ENCODE data around the gene TNS2. TPM values are rescaled to one million over a fixed set of nuclear protein-coding genes. Genes with fewer than 3 reads are reported as not detected.

TNS2 gene
- total and polyA plus RNA-seq, 10 of the 15 experiments (the other 5 are each of a cell fraction or from before 2014, with no cell fraction given), result 0.03 to 0.72 (median 0.16) TPM; not detected in 4

- TF ChIP-seq, protein P1, sequence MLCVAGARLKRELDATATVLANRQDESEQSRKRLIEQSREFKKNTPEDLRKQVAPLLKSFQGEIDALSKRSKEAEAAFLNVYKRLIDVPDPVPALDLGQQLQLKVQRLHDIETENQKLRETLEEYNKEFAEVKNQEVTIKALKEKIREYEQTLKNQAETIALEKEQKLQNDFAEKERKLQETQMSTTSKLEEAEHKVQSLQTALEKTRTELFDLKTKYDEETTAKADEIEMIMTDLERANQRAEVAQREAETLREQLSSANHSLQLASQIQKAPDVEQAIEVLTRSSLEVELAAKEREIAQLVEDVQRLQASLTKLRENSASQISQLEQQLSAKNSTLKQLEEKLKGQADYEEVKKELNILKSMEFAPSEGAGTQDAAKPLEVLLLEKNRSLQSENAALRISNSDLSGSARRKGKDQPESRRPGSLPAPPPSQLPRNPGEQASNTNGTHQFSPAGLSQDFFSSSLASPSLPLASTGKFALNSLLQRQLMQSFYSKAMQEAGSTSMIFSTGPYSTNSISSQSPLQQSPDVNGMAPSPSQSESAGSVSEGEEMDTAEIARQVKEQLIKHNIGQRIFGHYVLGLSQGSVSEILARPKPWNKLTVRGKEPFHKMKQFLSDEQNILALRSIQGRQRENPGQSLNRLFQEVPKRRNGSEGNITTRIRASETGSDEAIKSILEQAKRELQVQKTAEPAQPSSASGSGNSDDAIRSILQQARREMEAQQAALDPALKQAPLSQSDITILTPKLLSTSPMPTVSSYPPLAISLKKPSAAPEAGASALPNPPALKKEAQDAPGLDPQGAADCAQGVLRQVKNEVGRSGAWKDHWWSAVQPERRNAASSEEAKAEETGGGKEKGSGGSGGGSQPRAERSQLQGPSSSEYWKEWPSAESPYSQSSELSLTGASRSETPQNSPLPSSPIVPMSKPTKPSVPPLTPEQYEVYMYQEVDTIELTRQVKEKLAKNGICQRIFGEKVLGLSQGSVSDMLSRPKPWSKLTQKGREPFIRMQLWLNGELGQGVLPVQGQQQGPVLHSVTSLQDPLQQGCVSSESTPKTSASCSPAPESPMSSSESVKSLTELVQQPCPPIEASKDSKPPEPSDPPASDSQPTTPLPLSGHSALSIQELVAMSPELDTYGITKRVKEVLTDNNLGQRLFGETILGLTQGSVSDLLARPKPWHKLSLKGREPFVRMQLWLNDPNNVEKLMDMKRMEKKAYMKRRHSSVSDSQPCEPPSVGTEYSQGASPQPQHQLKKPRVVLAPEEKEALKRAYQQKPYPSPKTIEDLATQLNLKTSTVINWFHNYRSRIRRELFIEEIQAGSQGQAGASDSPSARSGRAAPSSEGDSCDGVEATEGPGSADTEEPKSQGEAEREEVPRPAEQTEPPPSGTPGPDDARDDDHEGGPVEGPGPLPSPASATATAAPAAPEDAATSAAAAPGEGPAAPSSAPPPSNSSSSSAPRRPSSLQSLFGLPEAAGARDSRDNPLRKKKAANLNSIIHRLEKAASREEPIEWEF (IDR thresholded peaks at IDR 0.05; ENCODE audit: insufficient replicate concordance, low read depth, low read length), result no peak
- TF ChIP-seq TBL1XR1 (IDR thresholded peaks at IDR 0.05; ENCODE audit: low read depth, low read length), result no peak
- no peak for TF ChIP-seq ZNF24 (IDR thresholded peaks at IDR 0.05)
- no peak for TF ChIP-seq EP300 (IDR thresholded peaks at IDR 0.05; ENCODE audit: borderline replicate concordance in 1 of 2, control insufficient read depth in 1 of 2, low read depth in 2 of 2, low read length in 2 of 2)
- TF ChIP-seq TCF12 (IDR thresholded peaks at IDR 0.05; ENCODE audit: low read depth, low read length), result 0 out of 2 replicates have a peak, but pooled peaks have one; percentile 23
- TF ChIP-seq HDGF (IDR thresholded peaks at IDR 0.05), result peak; percentile 46; the same call in 1 of the 2 replicates
- TF ChIP-seq POLR2AphosphoS2 (IDR thresholded peaks at IDR 0.05; ENCODE audit: low read depth, low read length), result no peak
- no peak for TF ChIP-seq ZBED1 (IDR thresholded peaks at IDR 0.05; ENCODE audit: borderline replicate concordance)
- TF ChIP-seq, protein P2, sequence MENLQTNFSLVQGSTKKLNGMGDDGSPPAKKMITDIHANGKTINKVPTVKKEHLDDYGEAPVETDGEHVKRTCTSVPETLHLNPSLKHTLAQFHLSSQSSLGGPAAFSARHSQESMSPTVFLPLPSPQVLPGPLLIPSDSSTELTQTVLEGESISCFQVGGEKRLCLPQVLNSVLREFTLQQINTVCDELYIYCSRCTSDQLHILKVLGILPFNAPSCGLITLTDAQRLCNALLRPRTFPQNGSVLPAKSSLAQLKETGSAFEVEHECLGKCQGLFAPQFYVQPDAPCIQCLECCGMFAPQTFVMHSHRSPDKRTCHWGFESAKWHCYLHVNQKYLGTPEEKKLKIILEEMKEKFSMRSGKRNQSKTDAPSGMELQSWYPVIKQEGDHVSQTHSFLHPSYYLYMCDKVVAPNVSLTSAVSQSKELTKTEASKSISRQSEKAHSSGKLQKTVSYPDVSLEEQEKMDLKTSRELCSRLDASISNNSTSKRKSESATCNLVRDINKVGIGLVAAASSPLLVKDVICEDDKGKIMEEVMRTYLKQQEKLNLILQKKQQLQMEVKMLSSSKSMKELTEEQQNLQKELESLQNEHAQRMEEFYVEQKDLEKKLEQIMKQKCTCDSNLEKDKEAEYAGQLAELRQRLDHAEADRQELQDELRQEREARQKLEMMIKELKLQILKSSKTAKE (IDR thresholded peaks at IDR 0.05; ENCODE audit: low read depth, poor library complexity, severe bottlenecking), result no peak
- TF ChIP-seq, protein P3, sequence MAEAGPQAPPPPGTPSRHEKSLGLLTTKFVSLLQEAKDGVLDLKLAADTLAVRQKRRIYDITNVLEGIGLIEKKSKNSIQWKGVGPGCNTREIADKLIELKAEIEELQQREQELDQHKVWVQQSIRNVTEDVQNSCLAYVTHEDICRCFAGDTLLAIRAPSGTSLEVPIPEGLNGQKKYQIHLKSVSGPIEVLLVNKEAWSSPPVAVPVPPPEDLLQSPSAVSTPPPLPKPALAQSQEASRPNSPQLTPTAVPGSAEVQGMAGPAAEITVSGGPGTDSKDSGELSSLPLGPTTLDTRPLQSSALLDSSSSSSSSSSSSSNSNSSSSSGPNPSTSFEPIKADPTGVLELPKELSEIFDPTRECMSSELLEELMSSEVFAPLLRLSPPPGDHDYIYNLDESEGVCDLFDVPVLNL (IDR thresholded peaks at IDR 0.05; ENCODE audit: low read depth, low read length), result no peak
- TF ChIP-seq RAD51 (IDR thresholded peaks at IDR 0.05), result no peak
- TF ChIP-seq IKZF1 (conservative IDR thresholded peaks at IDR 0.05), result peak; percentile 42
- peak; percentile 61 for TF ChIP-seq GATAD2B (conservative IDR thresholded peaks at IDR 0.05; ENCODE audit: low read depth)
- no peak for TF ChIP-seq MYB (IDR thresholded peaks at IDR 0.05; ENCODE audit: borderline replicate concordance, low read depth, low read length)
- TF ChIP-seq RFX5 (IDR thresholded peaks at IDR 0.05; ENCODE audit: low read depth, low read length), result peak; percentile 64; the same call in 1 of the 2 replicates
- TF ChIP-seq YY1 (IDR thresholded peaks at IDR 0.05; ENCODE audit: low read depth, low read length), result no peak
- TF ChIP-seq CBFB (IDR thresholded peaks at IDR 0.05; ENCODE audit: low read depth), result no peak
- TF ChIP-seq HSF1 (IDR thresholded peaks at IDR 0.05; ENCODE audit: low read depth, low read length), result no peak
- peak; percentile 65; the same call in 1 of the 2 replicates for TF ChIP-seq SMARCA5 (IDR thresholded peaks at IDR 0.05)
These were observed 29.6 kb downstream of the TNS2 start, which contains the start of gene SPRYD3 (continued) for GRCh38 chr12:53079226-53080117.

Measured in GM12878 (cell line).